ENCODE results near the gene EGLN3.
A peak's percentile ranks its signal among the peaks of the same experiment; 100 is the strongest.
"Not testable (repeated sequence)": the region's sequence is repeated elsewhere in the genome, so short reads cannot be mapped to it uniquely, and the experiment has no call there.

Gene EGLN3

GRCh38 chr14:33962466-33962865 lies 11.6 kb upstream of the EGLN3 start:
- not testable (repeated sequence) for DNase-seq

DNA sequence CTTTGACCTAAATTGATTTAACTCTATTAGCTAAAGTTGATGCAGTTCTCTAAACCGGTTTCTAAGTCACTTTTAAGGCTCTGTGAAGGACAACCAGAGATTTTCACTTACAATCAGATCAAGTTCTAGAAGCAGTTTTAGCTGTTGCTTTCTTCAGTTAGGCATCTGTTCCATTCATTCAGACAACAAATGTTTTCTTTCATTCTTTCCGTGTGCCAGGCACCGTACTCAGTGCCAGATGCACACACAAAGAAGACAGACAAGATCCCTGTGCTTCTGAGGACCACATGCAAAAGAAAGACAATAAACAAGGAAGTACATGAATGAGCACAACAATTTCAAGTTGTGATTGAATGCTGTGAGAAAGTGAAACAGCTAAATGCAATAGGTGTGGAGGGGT lies 11.1 kb upstream of the EGLN3 start:
- peak in 15 of 58 donors; percentile 1 to 72 (median 25) for DNase-seq

DNA sequence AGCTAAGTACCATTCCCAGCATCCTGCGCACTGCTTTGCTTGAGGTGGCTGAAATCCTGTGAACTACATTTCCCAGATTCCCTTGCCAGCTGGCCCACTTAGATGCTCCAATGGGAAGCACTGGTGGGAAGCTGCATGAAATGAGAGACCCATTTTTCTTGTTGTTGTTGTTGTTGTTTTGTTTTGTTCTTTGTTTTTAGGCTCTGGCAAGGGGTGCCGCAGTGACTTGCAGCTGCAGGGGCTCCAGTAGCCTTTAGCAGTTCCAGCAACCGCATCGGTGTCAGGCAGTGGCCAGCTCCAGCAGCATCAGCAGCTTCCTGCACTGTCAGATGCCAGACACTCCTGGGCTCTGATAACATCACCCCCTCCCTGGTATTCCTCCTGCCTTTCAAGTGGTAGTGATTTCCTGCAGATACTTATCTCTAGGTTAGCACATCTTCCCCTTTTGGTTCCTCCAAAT lies 8.8 kb upstream of the EGLN3 start:
- peak in 45 of 58 donors; percentile 12 to 90 (median 45) for DNase-seq

GRCh38 chr14:33958605-33959226 lies 7.8 kb upstream of the EGLN3 start:
- no peak for DNase-seq

GRCh38 chr14:33957993-33958392 lies 7.1 kb upstream of the EGLN3 start:
- no peak for DNase-seq

DNA sequence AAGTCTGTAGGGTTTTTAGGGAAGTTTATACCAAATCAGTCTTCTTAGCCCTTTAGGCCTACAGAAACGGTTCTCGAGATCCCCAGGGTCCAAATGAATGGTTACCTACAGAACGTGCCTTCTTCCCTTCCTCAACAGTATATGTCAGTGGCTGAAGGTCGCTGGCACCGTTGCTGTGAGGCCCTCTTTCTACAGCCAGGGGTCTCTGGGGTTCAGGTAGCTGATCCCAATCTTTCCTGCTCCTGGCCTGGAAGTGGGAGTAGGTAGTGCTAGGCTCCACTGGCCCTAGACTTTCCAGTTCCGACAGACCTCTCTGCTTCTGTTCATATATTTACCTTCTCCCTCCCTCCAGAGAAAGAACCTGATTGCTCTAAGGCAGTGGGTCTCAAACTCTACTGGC lies 6.4 kb upstream of the EGLN3 start:
- no peak for DNase-seq

DNA sequence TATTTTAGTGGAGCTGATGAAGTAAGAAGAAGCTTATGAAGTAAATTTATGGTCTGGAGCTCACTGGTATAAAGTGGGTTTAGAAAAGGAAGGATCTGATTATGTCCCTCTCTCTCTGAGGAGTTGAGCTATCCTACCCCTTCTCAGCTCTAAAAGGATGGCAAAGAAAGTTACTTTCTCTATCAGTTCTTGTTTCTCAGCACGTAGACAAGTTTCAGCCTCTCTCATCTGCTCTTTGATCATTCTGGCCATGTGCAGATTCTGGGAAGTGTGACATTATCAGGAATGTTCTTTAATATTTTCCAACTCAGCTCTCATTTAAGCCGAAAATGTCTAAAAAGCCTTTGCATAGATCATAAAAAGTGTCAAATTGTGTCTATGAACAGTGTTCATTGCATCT lies 5.8 kb upstream of the EGLN3 start:
- DNase-seq = no peak

DNA sequence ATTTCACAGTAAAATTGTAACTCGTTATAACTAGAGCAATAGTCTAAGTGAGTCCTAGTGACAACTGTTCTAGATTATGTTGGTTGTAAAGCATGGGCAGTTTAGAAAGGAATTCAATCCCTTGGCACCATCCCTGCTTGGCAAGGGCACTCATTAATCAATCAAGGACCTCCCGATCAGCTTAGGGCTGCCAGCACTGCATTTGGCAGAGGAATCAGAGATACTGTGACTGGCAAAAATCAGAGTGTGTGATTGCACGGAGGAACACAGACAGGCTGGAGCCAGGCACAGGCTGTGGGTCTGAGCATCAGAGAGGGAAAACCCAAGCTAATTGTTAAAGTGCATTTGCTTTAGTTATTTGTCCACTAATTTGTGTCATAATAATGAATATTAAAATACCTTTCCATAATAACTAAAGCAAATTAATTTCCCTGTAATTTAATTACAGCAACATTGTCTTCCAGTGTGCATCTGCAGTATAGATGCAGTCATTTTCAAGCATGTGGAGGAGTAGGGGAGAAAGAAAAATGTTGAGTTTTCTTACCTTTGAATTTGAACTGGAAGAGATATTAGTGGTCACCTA lies 3.2 kb upstream of the EGLN3 start:
- no peak for DNase-seq

- DNase-seq = no peak
These were observed 1.7 kb upstream of the EGLN3 start for GRCh38 chr14:33952541-33952940.

- no peak for DNase-seq
These were observed 438 bp upstream of the EGLN3 start for GRCh38 chr14:33951183-33951840.

GRCh38 chr14:33949411-33949893 lies 1.4 kb downstream of the EGLN3 start:
- DNase-seq = no peak

DNA sequence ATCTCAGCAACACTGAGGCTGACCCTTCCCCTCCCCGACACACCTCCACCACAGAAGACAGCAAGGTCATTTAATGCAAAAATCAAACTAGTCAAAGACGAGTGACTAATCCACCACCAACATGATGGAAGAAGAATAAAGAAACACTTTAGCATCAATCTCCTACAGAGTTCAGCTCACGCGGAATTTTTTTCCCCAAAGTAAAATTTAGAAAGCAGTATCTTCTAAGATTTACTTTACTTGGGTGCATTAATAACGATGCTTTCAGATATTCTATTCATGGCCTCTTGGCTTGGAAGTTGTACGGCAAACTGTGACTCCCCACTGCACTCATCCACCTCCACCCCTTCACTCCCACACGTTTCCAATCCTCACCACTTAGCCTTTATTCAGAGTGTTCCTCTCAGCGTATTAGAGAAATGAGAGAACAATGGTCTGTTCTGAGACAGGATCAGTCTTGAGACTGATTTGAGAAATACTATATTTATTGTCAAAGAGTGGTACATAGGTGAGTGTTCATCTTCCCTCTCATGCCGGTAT lies 1.9 kb downstream of the EGLN3 start:
- DNase-seq = no peak

GRCh38 chr14:33948145-33948868 lies 2.6 kb downstream of the EGLN3 start:
- no peak for DNase-seq

DNA sequence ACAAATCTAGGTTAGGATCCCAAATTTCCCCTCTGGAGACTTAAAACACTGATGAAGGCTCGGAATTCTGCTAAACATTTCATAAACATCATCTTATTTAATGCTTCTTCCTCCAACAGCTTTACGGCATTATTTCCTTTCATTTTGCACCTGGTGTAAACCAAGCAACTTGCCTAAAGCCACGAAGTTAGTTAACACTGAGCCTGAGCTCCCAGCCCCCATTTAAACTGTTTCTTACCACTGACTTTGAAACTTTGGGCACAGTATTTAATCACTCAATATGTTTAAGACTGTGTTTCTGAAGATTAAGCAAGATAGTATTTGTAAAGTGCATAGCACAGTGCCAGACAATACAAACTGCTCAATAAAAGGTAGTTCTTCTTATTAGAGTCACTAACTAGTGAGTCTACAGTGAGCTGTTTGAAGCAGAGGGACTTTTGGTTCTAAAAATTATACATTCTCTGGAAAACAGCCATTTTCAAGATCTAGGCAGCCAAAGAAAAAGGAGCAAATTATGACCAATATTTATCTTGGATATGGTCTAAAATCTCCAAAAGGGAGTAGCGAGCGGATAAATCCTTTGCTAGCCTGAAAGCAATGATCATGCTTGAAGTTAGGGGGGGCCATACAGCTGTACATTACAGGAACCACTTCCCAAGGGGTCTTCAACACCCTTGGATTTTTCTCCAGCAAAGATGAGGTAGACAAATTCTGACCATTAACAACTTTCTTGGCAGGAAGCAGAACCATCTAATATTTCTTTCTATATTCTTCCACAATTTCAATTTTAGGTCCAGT lies 4.0 kb downstream of the EGLN3 start:
- DNase-seq = no peak

GRCh38 chr14:33945210-33946088 lies 5.4 kb downstream of the EGLN3 start:
- no peak for DNase-seq

- DNase-seq = peak in 36 of 58 donors; percentile 4 to 94 (median 28)
These were observed 7.6 kb downstream of the EGLN3 start for GRCh38 chr14:33943096-33943883.

DNA sequence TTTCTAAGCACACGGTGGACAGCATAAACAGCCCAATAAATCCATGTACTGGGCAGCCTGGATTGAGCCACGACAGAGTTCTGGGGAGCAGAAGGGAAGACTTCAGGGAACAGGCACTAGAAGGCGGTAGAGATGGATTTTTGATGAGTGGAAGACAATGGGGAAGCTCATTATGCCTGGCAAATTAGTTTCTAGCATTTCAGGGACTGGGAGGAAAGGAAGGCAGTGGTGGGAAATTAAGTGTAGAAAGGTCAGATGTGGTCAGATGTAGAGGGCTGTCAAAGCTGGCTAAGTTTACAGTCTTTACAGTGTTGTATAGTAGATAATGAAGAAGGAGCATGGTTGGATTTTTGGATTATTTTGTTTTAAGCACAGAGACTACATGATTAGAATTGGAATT lies 9.2 kb downstream of the EGLN3 start:
- DNase-seq = peak in 1 of 58 donors; percentile 12

- peak in 8 of 58 donors; percentile 15 to 38 (median 24) for DNase-seq
These were observed 10.3 kb downstream of the EGLN3 start for GRCh38 chr14:33940561-33941011.
